Measurements from ENCODE around the gene CRHR1. TPM values are rescaled to one million over a fixed set of nuclear protein-coding genes. Genes with fewer than 3 reads are reported as not detected.

CRHR1 gene
- total and polyA plus RNA-seq, 2 of the 4 experiments (the other 2 are of a cell fraction) = not detected

GRCh38 chr17:45808845-45809244 is 24.7 kb downstream of the CRHR1 start:
- intact Hi-C loops (cut with micrococcal nuclease) (no loop called here), dilution Hi-C loops (cut with HindIII; ENCODE audit: low sequenced_read_pairs, unreplicated experiment) (no loop called here), in situ Hi-C loops (cut with MboI; ENCODE audit: low sequenced_read_pairs) (no loop called here)
- ATAC-seq (ENCODE audit: low read depth) (no peak), DNase-seq (no peak)
- ChIA-PET POLR2A (ENCODE audit: unreplicated experiment) (no interaction called here), CTCF (no interaction called here)
- no peaks in the 10 kb centered on the region for H3K9me1 ChIP-seq (ENCODE audit: insufficient read depth, low read length)
- no peak overlapping the region for H2AK5ac ChIP-seq (ENCODE audit: low read depth, low read length)
- H3K36me3 ChIP-seq (ENCODE audit: control insufficient read depth, insufficient read depth, low read length) = no peaks in the 10 kb centered on the region
- no peak overlapping the region for H2BK20ac ChIP-seq (ENCODE audit: low read depth, low read length)
- no peak overlapping the region for H2BK15ac ChIP-seq (ENCODE audit: low read depth, low read length)
- peaks cover 21% of the 10 kb centered on the region for H3K27me3 ChIP-seq (ENCODE audit: control insufficient read depth, insufficient read depth, low read length)
- BruUV-seq (replicated peaks) = no TSS peak
- H3K14ac ChIP-seq (replicated peaks; ENCODE audit: low read depth, low read length) = no peak overlapping the region
- no peak overlapping the region for H2AFZ ChIP-seq (replicated peaks; ENCODE audit: low read length, poor library complexity)
- no peak overlapping the region for H2BK120ac ChIP-seq (ENCODE audit: low read depth, low read length)
- no peak overlapping the region for H3K23ac ChIP-seq (ENCODE audit: low read depth, low read length)
- H3K79me1 ChIP-seq (ENCODE audit: low read depth in 1 of 2, low read length in 2 of 2) = no peaks in the 10 kb centered on the region
- no peak overlapping the region for H3K4me3 ChIP-seq (ENCODE audit: insufficient read depth, low read depth, low read length)
- H3K9me3 ChIP-seq (ENCODE audit: control insufficient read depth, insufficient read depth, low read length) = no peaks in the 10 kb centered on the region
- TF ChIP-seq ELK1 (IDR thresholded peaks at IDR 0.05; ENCODE audit: borderline replicate concordance, low read depth, low read length) = no peak
- TF ChIP-seq BHLHE40 (IDR thresholded peaks at IDR 0.05; ENCODE audit: low read depth, low read length) = no peak
- no peak for TF ChIP-seq CTCF (conservative IDR thresholded peaks at IDR 0.05; ENCODE audit: low read depth, low read length)
- H3K27ac ChIP-seq (ENCODE audit: insufficient read depth, low read length) = no peak overlapping the region
- H4K8ac ChIP-seq (ENCODE audit: low read depth in 2 of 2, low read length in 2 of 2) = no peak overlapping the region
- H3K18ac ChIP-seq (ENCODE audit: low read depth, low read length) = no peak overlapping the region
- WGBS, 2 experiments (ENCODE audit: extremely low coverage in 2 of 2, insufficient read length in 1 of 2) = no CpG with 5 or more reads among the region's 1 CpG
- no peaks in the 10 kb centered on the region for H3K4me1 ChIP-seq (ENCODE audit: control insufficient read depth, insufficient read depth, low read length)
- no peak overlapping the region for H2AK9ac ChIP-seq (replicated peaks; ENCODE audit: low read depth, low read length, poor library complexity)
- no peak overlapping the region for H3K4me2 ChIP-seq (ENCODE audit: low read depth, low read length)
- H3K4ac ChIP-seq (ENCODE audit: low read depth, low read length) = no peak overlapping the region
- H4K5ac ChIP-seq (ENCODE audit: low read depth, low read length) = no peak overlapping the region
- H4K91ac ChIP-seq (ENCODE audit: insufficient read depth, low read depth, low read length) = no peak overlapping the region
- no peak overlapping the region for H3K56ac ChIP-seq (ENCODE audit: extremely low read depth, insufficient read depth, low read length)
- no peaks in the 10 kb centered on the region for H4K20me1 ChIP-seq (ENCODE audit: insufficient read depth, low read length)
- no peak overlapping the region for H2BK5ac ChIP-seq (ENCODE audit: low read depth, low read length, poor library complexity, severe bottlenecking)
- no peak overlapping the region for H3K9ac ChIP-seq (ENCODE audit: low read depth, low read length)
